Fibroblast of skin of right biceps (primary cell): ENCODE results near the gene SLC35F4.
"Not testable (repeated sequence)": the region's sequence is repeated elsewhere in the genome, so short reads cannot be mapped to it uniquely, and the experiment has no call there.

ENCODE experiments used
- DNase-seq: peaks from one replicate; pipeline ENCODE4 v3.0.0-alpha.2; 2013

Gene SLC35F4

GRCh38 chr14:57796556-57796955 lies 69.3 kb downstream of the SLC35F4 start:
- DNase-seq = no peak

GRCh38 chr14:57785058-57785457 lies 80.8 kb downstream of the SLC35F4 start:
- peak; percentile 36 for DNase-seq

- no peak for DNase-seq
Observed at GRCh38 chr14:57771801-57772200, 94.1 kb downstream of the SLC35F4 start.

- no peak for DNase-seq
Observed at GRCh38 chr14:57769863-57770523, 95.9 kb downstream of the SLC35F4 start.

- DNase-seq = no peak
Observed at GRCh38 chr14:57761800-57762199, 104.1 kb downstream of the SLC35F4 start.

- no peak for DNase-seq
Observed at GRCh38 chr14:57760896-57761295, 105.0 kb downstream of the SLC35F4 start.

GRCh38 chr14:57755018-57755521 lies 110.8 kb downstream of the SLC35F4 start:
- DNase-seq = no peak

GRCh38 chr14:57754527-57754926 lies 111.4 kb downstream of the SLC35F4 start:
- DNase-seq = no peak

GRCh38 chr14:57753821-57754220 lies 112.1 kb downstream of the SLC35F4 start:
- DNase-seq = no peak

- DNase-seq = not testable (repeated sequence)
Observed at GRCh38 chr14:57752142-57752695, 113.7 kb downstream of the SLC35F4 start.

GRCh38 chr14:57751400-57751799 lies 114.5 kb downstream of the SLC35F4 start:
- no peak for DNase-seq

- peak; percentile 42 for DNase-seq
Observed at GRCh38 chr14:57749267-57749666, 116.6 kb downstream of the SLC35F4 start.

GRCh38 chr14:57748279-57748678 lies 117.6 kb downstream of the SLC35F4 start:
- DNase-seq = no peak

- peak; percentile 13 for DNase-seq
Observed at GRCh38 chr14:57747036-57747435, 118.9 kb downstream of the SLC35F4 start.

GRCh38 chr14:57746563-57746962 lies 119.3 kb downstream of the SLC35F4 start:
- DNase-seq = no peak

- DNase-seq = no peak
Observed at GRCh38 chr14:57739516-57739915, 126.4 kb downstream of the SLC35F4 start.

- no peak for DNase-seq
Observed at GRCh38 chr14:57737598-57737997, 128.3 kb downstream of the SLC35F4 start.

GRCh38 chr14:57736391-57736790 lies 129.5 kb downstream of the SLC35F4 start:
- DNase-seq = no peak

GRCh38 chr14:57735276-57735675 lies 130.6 kb downstream of the SLC35F4 start:
- DNase-seq = no peak

- DNase-seq = peak; percentile 73
Observed at GRCh38 chr14:57732463-57733285, 133.2 kb downstream of the SLC35F4 start.

- no peak for DNase-seq
Observed at GRCh38 chr14:57729208-57730187, 136.4 kb downstream of the SLC35F4 start.

- peak; percentile 83 for DNase-seq
Observed at GRCh38 chr14:57725399-57726077, 140.4 kb downstream of the SLC35F4 start.
